Smooth muscle cell (in vitro differentiated cells): ENCODE data around the gene CD58. TPM values are rescaled to one million over a fixed set of nuclear protein-coding genes. Genes with fewer than 3 reads are reported as not detected.
A peak's percentile ranks its signal among the peaks of the same experiment; 100 is the strongest.

Experiments
- DNase-seq: peaks from one replicate; lab custom pipeline; 2025; ENCODE audit not compliant: unreplicated experiment; lab: John Stamatoyannopoulos, UW
- H2AFZ ChIP-seq: fragments of 200-600 bp; sonication (generic); 2 replicates; pipeline ENCODE4 v1.6.0; 2016; ENCODE audit warnings: antibody characterized with exemption, low read depth, mild to moderate bottlenecking
- H3F3A ChIP-seq: fragments of 200-600 bp; sonication (generic); 2 replicates; pipeline ENCODE4 v1.6.0; 2017; ENCODE audit warnings: antibody characterized with exemption, low read depth
- H3K27ac ChIP-seq: fragments of 200-600 bp; sonication (generic); 2 replicates; pipeline ENCODE4 v1.5.1; 2016; ENCODE audit warnings: low read depth, mild to moderate bottlenecking
- H3K27me3 ChIP-seq: fragments of 200-600 bp; sonication (generic); 2 replicates; pipeline ENCODE4 v1.6.1; 2016; ENCODE audit warnings: low read depth, mild to moderate bottlenecking
- H3K36me3 ChIP-seq: fragments of 200-600 bp; sonication (generic); 2 replicates; pipeline ENCODE4 v1.5.1; 2016; ENCODE audit warnings: low read depth
- H3K4me1 ChIP-seq: fragments of 200-600 bp; sonication (generic); 2 replicates; pipeline ENCODE4 v1.5.1; 2016; ENCODE audit warnings: low read depth
- H3K4me2 ChIP-seq: fragments of 200-600 bp; sonication (generic); 2 replicates; pipeline ENCODE4 v1.6.0; 2016; ENCODE audit warnings: mild to moderate bottlenecking
- H3K4me3 ChIP-seq: fragments of 200-600 bp; sonication (generic); 2 replicates; pipeline ENCODE4 v1.5.1; 2016; ENCODE audit warnings: mild to moderate bottlenecking
- H3K79me2 ChIP-seq: fragments of 200-600 bp; sonication (generic); 2 replicates; pipeline ENCODE4 v1.6.0; 2016; ENCODE audit warnings: low read depth, mild to moderate bottlenecking
- H3K9ac ChIP-seq: fragments of 200-600 bp; sonication (generic); 2 replicates; pipeline ENCODE4 v1.6.0; 2016; ENCODE audit warnings: low read depth
- H3K9me3 ChIP-seq: fragments of 200-600 bp; sonication (generic); replicated peaks from 2 replicates; pipeline ENCODE4 v1.5.1; 2016; ENCODE audit warnings: low read depth
- H4K20me1 ChIP-seq: fragments of 200-600 bp; sonication (generic); 2 replicates; pipeline ENCODE4 v1.6.0; 2016; ENCODE audit warnings: low read depth
- CTCF ChIP-seq: fragments of 200-600 bp; sonication (generic); IDR thresholded peaks from 2 replicates; pipeline ENCODE4 v1.5.1; 2017; ENCODE audit warnings: borderline replicate concordance, mild to moderate bottlenecking, antibody characterized with exemption; ENCODE audit not compliant: insufficient read depth, poor library complexity, severe bottlenecking
- WGBS: methylation state at CpG from one replicate; pipeline ENCODE4 v1.1.7; 2016; ENCODE audit warnings: low lambda C conversion rate; 5-methylcytosine and 5-hydroxymethylcytosine counted together
- polyA plus RNA-seq: library from polyadenylated mRNA; unstranded; fragments of >200 nt; fragmentation: Nextera tagmentation; extraction: Ambion mirVana; gene quantifications from 2 replicates; pipeline ENCODE4 v1.2.1, GENCODE V29; 2016
- total RNA-seq: library from RNA; depleted of rRNA; stranded (reverse); fragments of >200 nt; gene quantifications from 2 replicates; pipeline ENCODE4 v1.2.3, GENCODE V29; 2014

CD58 gene
- total and polyA plus RNA-seq, 2 experiments from 2014 or later: 33.5 to 43.8 TPM

DNA sequence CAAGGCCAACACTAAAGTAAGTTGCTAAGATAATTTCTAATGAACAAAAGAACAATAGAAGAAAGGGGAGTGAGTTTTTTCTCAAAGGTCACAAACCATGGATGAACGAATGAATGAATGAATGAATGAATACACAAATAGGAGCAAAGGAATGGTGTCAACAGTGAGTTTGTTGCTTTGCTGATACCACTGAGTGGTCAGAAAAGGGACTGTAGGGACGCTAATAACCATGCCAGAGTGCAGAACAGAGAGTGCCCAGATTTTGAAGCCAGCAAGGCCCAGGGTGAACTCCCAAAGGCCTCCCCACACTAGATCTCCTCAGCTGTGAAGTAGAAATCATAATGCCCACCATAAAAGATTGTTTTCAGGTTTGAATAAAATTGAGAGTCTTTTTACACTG lies 15.9 kb downstream of the CD58 start:
- Histone ChIP-seq H3K9ac (no peak overlapping the region), H3K79me2 (peaks cover 8% of the 10 kb centered on the region), H4K20me1 (no peaks in the 10 kb centered on the region), H3K9me3 (no peaks in the 10 kb centered on the region), H3K4me2 (no peak overlapping the region), H3K4me1 (no peaks in the 10 kb centered on the region), H3K36me3 (no peaks in the 10 kb centered on the region), H3K4me3 (no peak overlapping the region), H3K27ac (no peak overlapping the region), H3F3A (no peaks in the 10 kb centered on the region), H3K27me3 (no peaks in the 10 kb centered on the region), H2AFZ (no peak overlapping the region)
- WGBS: 97% methylated on average over 2 of the region's 2 CpGs
- no peak for DNase-seq
- no peak for TF ChIP-seq CTCF

DNA sequence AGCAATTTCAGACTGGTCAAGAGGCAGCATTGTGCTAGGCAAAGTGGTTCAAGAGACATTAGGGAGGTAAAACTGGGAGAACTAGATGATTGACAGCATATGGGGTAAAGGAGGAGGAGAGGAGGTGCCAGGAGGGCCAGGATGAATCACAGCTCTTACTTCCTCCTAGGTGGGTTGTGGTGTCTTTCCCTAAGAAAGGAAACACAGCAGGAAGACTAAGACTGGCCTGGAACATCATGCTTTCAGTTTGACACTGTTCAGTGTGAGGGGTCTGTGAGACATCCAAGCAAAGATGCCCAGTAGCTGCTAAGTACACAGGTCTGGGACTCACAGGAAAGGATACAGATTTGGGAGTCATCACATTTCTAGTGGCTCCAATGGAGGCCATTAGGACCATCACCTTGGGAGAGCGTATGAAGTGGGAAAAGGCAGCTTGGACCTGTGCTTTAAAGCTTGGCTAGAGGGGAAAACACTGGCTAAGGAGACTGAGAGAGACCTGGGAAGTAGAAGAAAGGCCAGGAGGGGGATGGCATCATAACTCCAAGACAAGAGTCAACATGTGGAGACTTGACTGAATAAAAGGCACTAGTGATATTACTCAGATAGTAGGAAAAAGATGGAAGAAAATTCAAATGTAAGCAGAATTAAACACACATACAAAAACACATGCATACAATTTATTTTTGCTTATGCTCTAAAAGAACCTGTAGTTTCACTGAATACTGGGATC lies 17.3 kb downstream of the CD58 start:
- Histone ChIP-seq H2AFZ (no peak overlapping the region), H3K79me2 (peaks cover 4% of the 10 kb centered on the region), H3K27ac (peak overlapping the region; percentile 63), H3K27me3 (no peaks in the 10 kb centered on the region), H3K4me2 (no peak overlapping the region), H3K9me3 (no peaks in the 10 kb centered on the region), H3K9ac (no peak overlapping the region), H3K4me1 (no peaks in the 10 kb centered on the region), H3F3A (no peaks in the 10 kb centered on the region), H3K36me3 (no peaks in the 10 kb centered on the region), H3K4me3 (no peak overlapping the region), H4K20me1 (no peaks in the 10 kb centered on the region)
- TF ChIP-seq CTCF: no peak
- WGBS: 100% methylated on average over 1 of the region's 1 CpG
- DNase-seq: no peak

DNA sequence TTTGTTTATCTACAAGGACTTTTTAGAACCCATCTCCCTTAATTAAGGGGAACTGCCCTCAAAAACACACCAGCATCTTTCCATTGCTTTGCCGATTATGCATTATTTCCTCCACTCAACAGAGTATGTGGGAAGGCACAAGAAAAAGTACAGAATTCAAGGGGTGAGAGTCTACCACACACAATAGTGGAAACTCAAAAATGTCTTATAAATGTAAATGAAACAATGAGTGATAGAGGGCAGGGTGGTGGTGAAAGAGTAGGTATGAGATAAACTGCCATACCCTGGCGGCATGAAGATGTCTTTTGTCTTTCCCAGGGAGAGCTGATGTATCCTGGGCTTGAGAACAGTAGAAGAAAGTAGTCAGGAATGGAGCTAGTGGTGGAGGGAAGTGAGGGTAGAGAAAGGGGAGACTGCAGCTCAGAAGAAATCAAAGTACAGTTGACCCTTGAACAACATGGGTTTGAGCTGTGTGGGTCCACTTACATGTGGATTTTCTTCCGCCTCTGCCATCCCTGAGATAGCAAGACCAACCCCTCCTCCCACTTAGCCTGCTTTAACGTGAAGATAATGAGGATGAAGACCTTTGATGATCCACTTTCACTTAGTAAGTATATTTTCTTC lies 24.4 kb downstream of the CD58 start:
- no peak for TF ChIP-seq CTCF
- no peaks in the 10 kb centered on the region for H3K4me1 ChIP-seq
- no peak overlapping the region for H3K9ac ChIP-seq
- H3K9me3 ChIP-seq: no peaks in the 10 kb centered on the region
- WGBS: 89% methylated on average over 4 of the region's 4 CpGs
- peaks cover under 1% of the 10 kb centered on the region for H3K36me3 ChIP-seq
- H3K27ac ChIP-seq: no peak overlapping the region
- H4K20me1 ChIP-seq: no peaks in the 10 kb centered on the region
- H3F3A ChIP-seq: no peaks in the 10 kb centered on the region
- no peak for DNase-seq
- no peaks in the 10 kb centered on the region for H3K79me2 ChIP-seq
- no peak overlapping the region for H2AFZ ChIP-seq
- no peak overlapping the region for H3K4me2 ChIP-seq
- no peak overlapping the region for H3K4me3 ChIP-seq
- H3K27me3 ChIP-seq: no peaks in the 10 kb centered on the region

DNA sequence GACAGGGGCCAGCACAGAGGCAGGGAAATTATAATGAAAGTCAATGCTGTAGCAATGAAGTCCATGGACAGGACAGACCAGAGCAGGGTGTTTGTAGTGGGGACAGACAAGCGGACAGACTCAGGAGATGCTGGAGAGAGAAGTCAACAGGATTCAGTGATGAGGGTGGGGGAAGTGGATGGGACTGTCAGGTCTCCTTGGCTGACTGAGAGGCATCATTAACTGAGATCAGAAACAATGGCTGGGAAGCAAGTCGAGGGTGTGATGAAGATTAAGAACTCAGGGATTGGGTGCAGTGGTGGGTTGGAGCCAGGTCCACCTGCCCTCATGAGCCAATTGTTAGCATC lies 25.5 kb downstream of the CD58 start:
- no peaks in the 10 kb centered on the region for H3K4me1 ChIP-seq
- H3K9ac ChIP-seq: no peak overlapping the region
- H3K4me2 ChIP-seq: no peak overlapping the region
- H3K79me2 ChIP-seq: no peaks in the 10 kb centered on the region
- H3F3A ChIP-seq: no peaks in the 10 kb centered on the region
- H4K20me1 ChIP-seq: no peaks in the 10 kb centered on the region
- peaks cover 4% of the 10 kb centered on the region for H3K36me3 ChIP-seq
- TF ChIP-seq CTCF: no peak
- H3K27ac ChIP-seq: no peak overlapping the region
- no peak overlapping the region for H3K4me3 ChIP-seq
- no peaks in the 10 kb centered on the region for H3K9me3 ChIP-seq
- DNase-seq: no peak
- no peaks in the 10 kb centered on the region for H3K27me3 ChIP-seq
- WGBS: 97% methylated on average over 2 of the region's 2 CpGs
- no peak overlapping the region for H2AFZ ChIP-seq
